Muscle of leg (tissue), 11 donors: ENCODE measurements around the gene FKBP5. TPM values are rescaled to one million over a fixed set of nuclear protein-coding genes. Genes with fewer than 3 reads are reported as not detected.
"Not testable (repeated sequence)": the region's sequence is repeated elsewhere in the genome, so short reads cannot be mapped to it uniquely, and the experiment has no call there.

Experiments
- DNase-seq: peaks from one replicate; pipeline ENCODE4 v3.0.0; 2013
- H3K27ac ChIP-seq: one replicate; pipeline ENCODE4 v1.5.1; 2013; ENCODE audit warnings: mild to moderate bottlenecking, low read length, control low read depth
- H3K27me3 ChIP-seq: one replicate; pipeline ENCODE4 v1.6.1; 2013; ENCODE audit warnings: low read length; ENCODE audit not compliant: control insufficient read depth, insufficient read depth
- H3K36me3 ChIP-seq: one replicate; pipeline ENCODE4 v1.6.1; 2013; ENCODE audit warnings: low read length; ENCODE audit not compliant: control insufficient read depth, insufficient read depth
- H3K4me1 ChIP-seq: one replicate; pipeline ENCODE4 v1.6.1; 2013; ENCODE audit warnings: low read length; ENCODE audit not compliant: control insufficient read depth, insufficient read depth
- H3K4me3 ChIP-seq: one replicate; pipeline ENCODE4 v1.5.1; 2013; ENCODE audit warnings: low read length, control low read depth
- H3K9me3 ChIP-seq: replicated peaks from 2 replicates; pipeline ENCODE4 v1.6.1; 2013; ENCODE audit warnings: low read depth, low read length; ENCODE audit not compliant: control insufficient read depth
- WGBS: methylation state at CpG from one replicate; pipeline ENCODE4 v1.1.5; 2013; ENCODE audit warnings: missing lambda C conversion rate; ENCODE audit not compliant: insufficient coverage; 5-methylcytosine and 5-hydroxymethylcytosine counted together
- polyA plus RNA-seq, 8 donors: library from polyadenylated mRNA; unstranded; fragments of 120-200 nt; gene quantifications; one replicate each; pipeline versions ENCODE4 v1.2.1 to v1.2.3, GENCODE V29; 2013; ENCODE audit warnings: inconsistent platforms in 1 of 8, low replicate concordance in 1 of 8; ENCODE audit not compliant: insufficient read length in 8 of 8, insufficient read depth in 1 of 8
- total RNA-seq: library from RNA; stranded (reverse); fragments of 120-200 nt; gene quantifications from one replicate; pipeline ENCODE4 v1.2.4, GENCODE V29; 2013

FKBP5 gene
- total and polyA plus RNA-seq, 9 donors: 6.0 to 27.9 (median 18.6) TPM

DNA sequence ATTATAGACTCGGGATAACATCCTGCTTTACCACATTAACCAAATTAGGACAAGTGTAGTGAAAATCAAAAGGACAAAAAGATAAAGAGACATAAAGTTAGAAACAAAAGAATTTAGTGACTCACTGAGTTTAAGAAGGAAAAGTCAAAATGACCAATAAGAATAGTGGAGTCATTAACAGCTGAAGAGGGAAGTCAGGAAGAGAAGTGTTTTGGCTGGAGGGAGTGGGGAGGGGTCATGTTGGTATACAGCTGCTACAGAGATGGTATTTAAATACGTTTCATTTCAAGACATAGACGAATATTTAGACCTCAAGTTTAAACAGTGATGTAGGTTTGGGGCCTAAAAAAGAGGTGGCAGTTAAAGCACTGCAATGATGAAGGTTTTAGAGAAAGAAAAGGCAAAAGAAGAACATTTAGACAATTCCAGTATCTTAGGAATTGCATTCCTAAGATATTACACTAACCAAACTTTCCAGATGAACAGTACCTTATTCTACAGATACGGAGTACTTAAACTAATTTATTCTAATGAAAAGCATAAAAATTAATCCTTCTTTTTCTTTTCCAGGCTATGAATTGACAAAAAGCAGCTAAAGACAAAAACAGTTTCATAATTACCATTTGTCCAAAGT is 10.6 kb downstream of the FKBP5 start:
- WGBS: no CpG with 5 or more reads among the region's 4 CpGs
- Histone ChIP-seq H3K9me3 (no peaks in the 10 kb centered on the region), H3K27ac (peak overlapping the region; percentile 7), H3K36me3 (no peaks in the 10 kb centered on the region), H3K4me3 (no peak overlapping the region), H3K4me1 (no peaks in the 10 kb centered on the region), H3K27me3 (no peaks in the 10 kb centered on the region)
- DNase-seq: no peak

DNA sequence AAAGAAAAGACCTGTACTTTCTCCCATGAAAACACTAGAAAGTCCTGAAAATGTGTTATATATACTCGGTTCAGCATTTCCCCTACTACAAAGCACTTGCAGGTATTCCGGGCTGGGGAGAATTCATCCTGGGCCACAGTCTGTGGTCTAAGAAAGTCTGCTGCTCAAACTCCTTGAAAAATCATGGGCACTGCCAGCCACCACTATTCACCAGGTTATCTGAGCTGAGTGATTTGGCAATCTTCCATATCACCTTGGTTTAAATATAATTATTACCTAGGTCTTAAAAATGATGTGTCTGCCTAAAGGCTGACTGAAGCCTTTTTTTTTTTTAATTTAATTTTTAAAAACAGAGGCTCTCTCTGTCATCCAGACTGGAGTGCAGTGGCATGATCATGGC is 11.3 kb downstream of the FKBP5 start:
- H3K36me3 ChIP-seq: no peaks in the 10 kb centered on the region
- H3K9me3 ChIP-seq: no peaks in the 10 kb centered on the region
- DNase-seq: no peak
- no peak overlapping the region for H3K4me3 ChIP-seq
- no peaks in the 10 kb centered on the region for H3K27me3 ChIP-seq
- H3K4me1 ChIP-seq: no peaks in the 10 kb centered on the region
- no CpG with 5 or more reads among the region's 2 CpGs for WGBS
- no peak overlapping the region for H3K27ac ChIP-seq

DNA sequence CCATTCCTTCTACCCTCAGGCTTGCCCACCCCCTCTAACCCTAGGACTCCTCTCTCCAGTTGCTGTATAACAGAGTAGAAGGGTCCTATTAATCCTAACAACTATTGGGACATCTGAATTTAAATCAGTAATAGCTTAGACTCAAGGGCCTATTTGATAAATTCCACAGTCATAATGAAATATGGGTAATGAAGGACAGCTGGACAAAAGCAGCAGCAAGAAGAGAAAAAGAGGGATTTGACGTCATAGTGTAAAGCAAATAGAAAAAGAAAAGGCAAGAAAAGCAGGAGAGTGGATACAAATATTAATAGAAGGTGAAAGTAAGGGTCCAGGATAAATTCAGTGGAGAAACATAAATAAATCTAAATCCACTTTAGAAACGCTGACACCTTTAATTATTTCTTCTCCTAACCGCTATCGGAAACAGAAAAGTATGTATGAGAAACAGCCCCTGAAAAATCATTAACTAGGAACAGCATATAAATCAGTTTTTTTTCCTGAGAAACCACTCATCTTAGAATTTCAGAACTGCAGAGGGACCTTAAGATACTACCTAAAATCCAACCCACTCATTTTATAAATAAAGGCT is 12.8 kb downstream of the FKBP5 start:
- WGBS: 36% methylated on average over 4 of the region's 4 CpGs

DNA sequence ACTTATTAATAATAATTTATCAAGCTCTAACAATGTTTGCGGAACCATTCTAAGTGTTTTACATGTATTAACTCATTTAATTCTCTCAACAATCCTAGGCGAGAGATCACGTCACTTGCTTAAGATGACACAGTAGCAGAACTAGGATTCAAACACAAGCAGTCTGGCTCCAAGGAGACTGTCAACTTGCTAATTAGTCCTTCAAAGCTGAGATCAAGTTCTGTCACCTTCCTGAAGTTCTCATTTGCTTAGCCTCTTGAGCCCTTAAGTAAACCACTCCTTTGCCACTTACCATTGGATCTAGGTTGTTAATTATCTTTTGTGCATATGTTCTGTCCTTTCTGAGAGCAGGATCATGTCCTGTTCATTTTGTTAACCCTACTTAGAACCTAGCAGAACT is 14.1 kb downstream of the FKBP5 start:
- H3K4me3 ChIP-seq: no peak overlapping the region
- no peaks in the 10 kb centered on the region for H3K36me3 ChIP-seq
- H3K9me3 ChIP-seq: no peaks in the 10 kb centered on the region
- H3K27me3 ChIP-seq: no peaks in the 10 kb centered on the region
- no peak overlapping the region for H3K27ac ChIP-seq
- no peak for DNase-seq
- no peaks in the 10 kb centered on the region for H3K4me1 ChIP-seq
- 100% methylated on average over 2 of the region's 3 CpGs for WGBS

More for the DNA sequence above, 12.8 kb downstream of the FKBP5 start:
- Histone ChIP-seq H3K9me3 (no peaks in the 10 kb centered on the region), H3K27ac (peak overlapping the region; percentile 47), H3K4me3 (no peak overlapping the region), H3K27me3 (no peaks in the 10 kb centered on the region), H3K36me3 (no peaks in the 10 kb centered on the region), H3K4me1 (no peaks in the 10 kb centered on the region)
- no peak for DNase-seq

DNA sequence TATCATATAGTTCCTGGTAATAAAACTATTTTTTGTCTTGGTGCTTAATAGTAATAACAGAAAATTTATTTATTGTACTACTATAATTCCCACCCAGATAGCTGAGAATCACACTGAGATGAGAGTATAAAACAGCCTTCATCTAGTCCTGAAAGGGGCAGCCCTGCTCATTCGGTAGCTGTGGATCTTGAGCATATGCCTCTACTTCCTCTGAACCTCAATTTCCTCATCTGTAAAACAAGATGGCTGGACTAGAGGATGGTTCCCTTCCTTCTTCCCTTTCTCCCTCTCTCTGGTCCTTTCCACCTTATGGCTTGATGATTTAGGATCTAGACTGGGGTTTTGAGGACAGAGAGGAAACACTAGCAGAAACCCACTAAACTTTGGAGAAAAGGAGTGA is 15.0 kb downstream of the FKBP5 start:
- Histone ChIP-seq H3K4me3 (no peak overlapping the region), H3K27ac (no peak overlapping the region), H3K4me1 (no peaks in the 10 kb centered on the region), H3K27me3 (no peaks in the 10 kb centered on the region), H3K36me3 (no peaks in the 10 kb centered on the region), H3K9me3 (no peaks in the 10 kb centered on the region)
- no peak for DNase-seq
- 67% methylated on average over 1 of the region's 1 CpG for WGBS

DNA sequence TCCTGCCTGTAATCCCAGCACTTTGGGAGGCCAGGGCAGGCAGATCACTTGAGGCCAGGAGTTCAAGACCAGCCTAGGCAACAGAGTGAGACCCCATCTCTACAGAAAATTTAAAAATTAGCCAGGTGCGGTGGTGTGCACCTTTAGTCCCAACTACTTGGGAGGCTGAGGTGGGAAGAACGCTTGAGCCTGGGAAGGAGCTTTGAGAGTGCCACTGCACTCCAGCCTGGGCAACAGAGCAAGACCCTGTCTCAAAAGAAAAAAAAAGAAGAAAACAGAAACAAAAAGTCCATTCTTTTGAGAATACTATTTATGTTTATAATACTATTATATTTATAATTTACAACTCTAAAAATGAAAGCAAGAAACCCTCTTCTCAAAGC is 15.4 kb downstream of the FKBP5 start:
- not testable (repeated sequence) for H3K9me3 ChIP-seq, H3K27ac ChIP-seq, H3K4me1 ChIP-seq, DNase-seq, H3K27me3 ChIP-seq, H3K36me3 ChIP-seq, H3K4me3 ChIP-seq
- no CpG with 5 or more reads among the region's 2 CpGs for WGBS

DNA sequence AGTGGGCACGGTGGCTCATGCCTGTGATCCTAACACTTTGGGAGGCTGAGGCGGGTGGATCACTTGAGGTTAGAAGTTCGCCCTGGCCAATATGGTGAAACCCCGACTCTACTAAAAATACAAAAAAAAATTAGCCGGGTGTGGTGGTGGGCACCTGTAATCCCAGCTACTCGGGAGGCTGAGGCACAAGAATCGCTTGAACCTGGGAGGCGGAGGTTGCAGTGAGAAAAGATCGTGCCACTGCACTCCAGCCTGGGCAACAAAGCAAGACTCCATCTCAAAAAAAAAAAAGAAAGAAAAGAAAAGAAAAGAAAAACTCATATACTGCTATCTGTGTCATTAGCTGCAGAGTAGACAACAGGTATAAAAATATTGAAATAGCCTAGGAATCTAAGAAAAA is 18.3 kb downstream of the FKBP5 start:
- DNase-seq, H3K4me1 ChIP-seq, H3K27me3 ChIP-seq, H3K36me3 ChIP-seq, H3K4me3 ChIP-seq, H3K9me3 ChIP-seq, H3K27ac ChIP-seq: not testable (repeated sequence)
- 95% methylated on average over 3 of the region's 9 CpGs for WGBS

DNA sequence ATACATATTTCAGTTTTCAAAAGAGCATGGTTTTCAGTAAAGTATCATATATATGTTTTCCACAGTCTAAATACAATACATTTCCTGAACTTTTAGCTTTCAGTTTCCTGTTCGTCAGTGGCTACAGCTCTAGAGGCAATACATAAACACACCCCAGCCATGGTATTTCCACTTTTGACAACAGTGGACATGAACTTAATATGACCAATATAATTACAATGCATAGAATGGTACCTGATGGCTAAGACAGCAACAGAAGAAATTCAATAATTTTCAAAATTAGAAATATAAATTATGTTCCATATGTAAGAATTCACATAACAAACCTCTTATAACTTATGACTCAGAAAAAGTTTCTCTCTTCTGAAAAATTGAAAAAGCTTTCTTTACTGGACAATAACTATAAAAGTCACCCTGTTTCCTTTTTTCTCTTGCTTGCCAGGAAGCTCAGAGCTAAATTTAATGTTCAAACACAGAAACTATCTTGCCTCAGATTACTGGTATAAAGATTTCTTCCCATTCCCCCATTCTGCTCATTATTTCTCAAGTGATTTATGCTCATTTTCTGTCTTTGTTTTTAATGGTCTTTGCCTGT is 19.2 kb downstream of the FKBP5 start:
- no peak overlapping the region for H3K4me3 ChIP-seq
- WGBS: no CpG with 5 or more reads among the region's 1 CpG
- no peaks in the 10 kb centered on the region for H3K27me3 ChIP-seq
- peaks cover 4% of the 10 kb centered on the region for H3K4me1 ChIP-seq
- H3K27ac ChIP-seq: peak overlapping the region; percentile 94
- H3K9me3 ChIP-seq: no peaks in the 10 kb centered on the region
- DNase-seq: peak; percentile 81
- no peaks in the 10 kb centered on the region for H3K36me3 ChIP-seq

DNA sequence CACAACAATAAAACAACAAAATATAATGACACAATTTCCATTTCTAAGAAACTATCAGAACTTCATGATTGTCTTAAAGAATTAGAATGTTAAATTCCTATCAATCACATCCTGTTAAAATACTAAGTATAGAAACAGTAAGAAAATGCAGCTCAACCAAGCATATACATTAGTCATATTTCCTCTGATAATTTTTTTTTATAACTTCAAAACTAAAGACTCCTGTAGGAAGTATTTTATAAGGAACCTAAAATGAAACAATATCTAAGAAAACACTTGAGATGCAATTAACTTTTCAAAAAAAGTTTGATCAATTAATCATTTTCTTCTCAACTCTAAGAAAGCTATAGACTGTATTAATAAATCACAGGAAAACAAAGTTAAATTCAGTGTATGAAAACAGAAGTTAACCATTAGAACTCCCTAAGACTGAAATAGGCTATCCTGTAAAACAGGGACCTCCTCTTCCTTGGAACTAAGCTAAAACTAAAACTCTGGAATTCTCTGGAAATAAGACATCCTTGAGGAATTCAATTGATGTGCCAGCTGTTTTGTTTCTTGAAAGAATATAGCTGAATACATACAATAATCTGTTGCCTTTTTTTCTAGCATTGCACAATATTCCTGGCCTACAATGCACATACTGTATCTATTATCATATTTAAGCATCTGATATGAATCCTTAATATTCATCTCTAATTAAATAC is 19.8 kb downstream of the FKBP5 start:
- Histone ChIP-seq H3K36me3 (no peaks in the 10 kb centered on the region), H3K4me1 (peaks cover 4% of the 10 kb centered on the region), H3K4me3 (no peak overlapping the region), H3K9me3 (no peaks in the 10 kb centered on the region), H3K27me3 (no peaks in the 10 kb centered on the region), H3K27ac (peak overlapping the region; percentile 94)
- peak; percentile 86 for DNase-seq

DNA sequence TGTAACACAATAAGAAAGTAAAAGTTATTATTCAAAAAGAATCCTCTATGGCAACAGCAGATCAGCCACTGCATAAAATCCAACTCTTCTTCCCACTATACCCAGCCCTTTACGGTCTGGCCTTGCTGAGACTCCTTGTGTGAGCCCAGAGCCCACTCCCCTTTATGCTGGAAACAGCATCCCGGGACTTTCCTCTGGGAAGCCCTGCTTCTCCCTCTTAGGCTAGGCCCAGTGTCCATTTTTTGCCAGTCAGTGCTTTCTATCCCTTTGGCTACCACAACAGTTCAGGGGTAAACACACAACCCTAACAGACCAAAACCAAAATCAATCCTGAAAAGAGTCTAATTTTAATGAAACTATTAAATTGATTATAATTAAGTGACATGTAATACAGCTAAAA is 20.6 kb downstream of the FKBP5 start:
- no peaks in the 10 kb centered on the region for H3K9me3 ChIP-seq
- H3K4me1 ChIP-seq: peaks cover 4% of the 10 kb centered on the region
- no peak for DNase-seq
- H3K27ac ChIP-seq: peak overlapping the region; percentile 94
- no peaks in the 10 kb centered on the region for H3K36me3 ChIP-seq
- no peaks in the 10 kb centered on the region for H3K27me3 ChIP-seq
- 70% methylated on average over 2 of the region's 2 CpGs for WGBS
- H3K4me3 ChIP-seq: no peak overlapping the region
